NB4 (cell line): ENCODE results near the gene KRTAP10-7.
"Not testable (repeated sequence)": the region's sequence is repeated elsewhere in the genome, so short reads cannot be mapped to it uniquely, and the experiment has no call there.

Experiments used
- DNase-seq: peaks from one replicate; pipeline ENCODE4 v3.0.0; 2010; ENCODE audit warnings: low read depth
- H3K4me3 ChIP-seq: one replicate; pipeline ENCODE4 v1.5.1; 2011; ENCODE audit warnings: mild to moderate bottlenecking, low read depth, low read length, moderate library complexity
- CTCF ChIP-seq: IDR thresholded peaks from one replicate; pipeline ENCODE4 v1.5.1; 2012; ENCODE audit warnings: low read depth, low read length
- MAX ChIP-seq: IDR thresholded peaks from 2 replicates; pipeline ENCODE4 v1.6.1; 2011; ENCODE audit warnings: low read depth, low read length
- MYC ChIP-seq: IDR thresholded peaks from 2 replicates; pipeline ENCODE4 v1.6.1; 2011; ENCODE audit warnings: low read depth, low read length
- POLR2A ChIP-seq: IDR thresholded peaks from 2 replicates; pipeline ENCODE4 v1.6.1; 2011; ENCODE audit warnings: mild to moderate bottlenecking; ENCODE audit not compliant: insufficient read length; ENCODE audit errors: extremely low read depth

The KRTAP10-7 gene

GRCh38 chr21:44576025-44576420 is 24.4 kb upstream of the KRTAP10-7 start:
- DNase-seq: no peak
- no peak overlapping the region for H3K4me3 ChIP-seq
- TF ChIP-seq MYC (no peak), MAX (no peak), POLR2A (no peak), CTCF (no peak)

GRCh38 chr21:44578371-44579055 is 21.9 kb upstream of the KRTAP10-7 start:
- no peak for DNase-seq
- TF ChIP-seq POLR2A (no peak), CTCF (no peak), MYC (no peak), MAX (no peak)

GRCh38 chr21:44579056-44579832 is 21.2 kb upstream of the KRTAP10-7 start:
- H3K4me3 ChIP-seq: no peak overlapping the region
- no peak for DNase-seq
- no peak for TF ChIP-seq MAX
- no peak for TF ChIP-seq POLR2A
- no peak for TF ChIP-seq CTCF
- TF ChIP-seq MYC: no peak

More at GRCh38 chr21:44578371-44579055, 21.9 kb upstream of the KRTAP10-7 start:
- no peak overlapping the region for H3K4me3 ChIP-seq

- TF ChIP-seq POLR2A (no peak), CTCF (no peak), MAX (no peak), MYC (no peak)
- DNase-seq: no peak
- no peak overlapping the region for H3K4me3 ChIP-seq
Observed at GRCh38 chr21:44579833-44580144, 20.6 kb upstream of the KRTAP10-7 start.

- not testable (repeated sequence) for DNase-seq, H3K4me3 ChIP-seq
Observed at GRCh38 chr21:44580231-44580821, 20.1 kb upstream of the KRTAP10-7 start, which contains the start of gene KRTAP10-5. TSS of gene KRTAP10-5 (minus strand) at chr21:44580604. CDS start at chr21:44580578, 26 bp downstream.

GRCh38 chr21:44581158-44581557 is 19.2 kb upstream of the KRTAP10-7 start:
- no peak overlapping the region for H3K4me3 ChIP-seq
- DNase-seq: no peak
- TF ChIP-seq MYC (no peak), CTCF (no peak), POLR2A (no peak), MAX (no peak)
